HepG2 (cell line): ENCODE results near the gene WNT9A. TPM values are rescaled to one million over a fixed set of nuclear protein-coding genes. Genes with fewer than 3 reads are reported as not detected.

ENCODE experiments used
- ATAC-seq: fragments of 200-7000 bp; cut with Tn5 transposase; 3 replicates; pipeline ENCODE4 v1.9.1; 2020; ENCODE audit warnings: mild to moderate bottlenecking, moderate library complexity
- Bru-seq: library from RNA; stranded (reverse); fragments of 400-500 nt; gene quantifications from one replicate; lab custom pipeline; 2021; lab: Mats Ljungman, UMichigan
- BruChase-seq, 2 experiments: library from RNA; stranded (reverse); fragments of 400-500 nt; gene quantifications; one replicate each; lab custom pipeline; 2021; lab: Mats Ljungman, UMichigan
- BruUV-seq: library from RNA; stranded (reverse); fragments of 400-500 nt; replicated peaks from 2 replicates; lab custom pipeline; 2021; lab: Mats Ljungman, UMichigan
- CTCF ChIA-PET: fragments of 300-600 bp; formaldehyde crosslinking; extraction: SDS; loops from one replicate; lab custom pipeline; 2021; ENCODE audit warnings: low total read pairs, inconsistent platforms, low intra/inter-chr PET ratio; lab: Yijun Ruan, JAX
- POLR2A ChIA-PET: fragments of 350-600 bp; sonication (Branson Sonifier 250); formaldehyde crosslinking; loops from one replicate; lab custom pipeline; 2020; ENCODE audit warnings: antibody characterized with exemption, inconsistent platforms; lab: Yijun Ruan, JAX
- DNase-seq: peaks from one replicate; pipeline ENCODE4 v3.0.0-alpha.2; 2015; ENCODE audit warnings: low spot score
- FAIRE-seq: peaks from 3 replicates; lab custom pipeline; 2011; peaks lifted over from hg19 to GRCh38; lab: Jason Lieb, UNC
- H2AFZ ChIP-seq: one replicate; pipeline ENCODE4 v1.6.1; 2011; ENCODE audit warnings: low read length, inconsistent platforms
- H3K27ac ChIP-seq: fragments of 300-600 bp; 3 replicates; pipeline ENCODE4 v1.8.0; 2011; ENCODE audit warnings: mixed run types, mild to moderate bottlenecking, mixed read lengths, low read length, inconsistent platforms; ENCODE audit not compliant: insufficient read depth; ENCODE audit errors: extremely low read length
- H3K27me3 ChIP-seq, 2 experiments: fragments of 200-600 bp in 1 of 2; 2 replicates in 1 of 2; 3 replicates in 1 of 2; pipeline versions ENCODE4 v1.6.0 to v1.8.0; 2011; ENCODE audit warnings: low read length in 2 of 2, mild to moderate bottlenecking in 2 of 2, moderate library complexity in 2 of 2, inconsistent platforms in 1 of 2; ENCODE audit not compliant: insufficient read depth in 2 of 2, control insufficient read depth in 1 of 2
- H3K36me3 ChIP-seq, 2 experiments: fragments of 200-600 bp in 1 of 2; replicated peaks in 1 of 2; 2 replicates in 1 of 2; 3 replicates in 1 of 2; pipeline versions ENCODE4 v1.5.1 to v1.8.0; 2011; ENCODE audit warnings: low read length in 2 of 2, inconsistent platforms in 1 of 2; ENCODE audit not compliant: insufficient read depth in 2 of 2, control insufficient read depth in 1 of 2
- H3K4me1 ChIP-seq: 2 replicates; pipeline ENCODE4 v1.5.1; 2012; ENCODE audit warnings: low read length, inconsistent platforms; ENCODE audit not compliant: insufficient read depth
- H3K4me2 ChIP-seq: 2 replicates; pipeline ENCODE4 v1.6.0; 2011; ENCODE audit warnings: low read depth, low read length, inconsistent platforms
- H3K4me3 ChIP-seq, 3 experiments: fragments of 200-600 bp in 1 of 3; sonication (generic), shearing (Covaris generic) in 1 of 3; replicated peaks in 1 of 3; 2 replicates each; pipeline ENCODE4 v1.5.1; 2011 to 2016; ENCODE audit warnings: low read length in 3 of 3, inconsistent platforms in 2 of 3, low read depth in 2 of 3, mild to moderate bottlenecking in 2 of 3, control low read depth in 1 of 3, mixed read lengths in 1 of 3; ENCODE audit not compliant: insufficient read depth in 1 of 3
- H3K79me2 ChIP-seq: one replicate; pipeline ENCODE4 v1.6.1; 2011; ENCODE audit warnings: low read length, inconsistent platforms; ENCODE audit not compliant: insufficient read depth
- H3K9ac ChIP-seq: 2 replicates; pipeline ENCODE4 v1.6.0; 2011; ENCODE audit warnings: mild to moderate bottlenecking, low read depth, low read length, inconsistent platforms; ENCODE audit not compliant: insufficient read depth
- H3K9me3 ChIP-seq: 2 replicates; pipeline ENCODE4 v1.5.1; 2012; ENCODE audit warnings: mild to moderate bottlenecking, low read length
- H4K20me1 ChIP-seq: 2 replicates; pipeline ENCODE4 v1.6.0; 2011; ENCODE audit warnings: inconsistent platforms, mild to moderate bottlenecking, low read length, moderate library complexity; ENCODE audit not compliant: insufficient read depth
- HNRNPH1 ChIP-seq: fragments of 200-400 bp; formaldehyde crosslinking; optimal IDR thresholded peaks from 2 replicates; pipeline ENCODE3; 2017; ENCODE audit warnings: mild to moderate bottlenecking, low read depth, low read length
- HNRNPLL ChIP-seq: fragments of 200-400 bp; formaldehyde crosslinking; IDR thresholded peaks from 2 replicates; pipeline ENCODE4 v1.6.1; 2017; ENCODE audit warnings: mild to moderate bottlenecking, low read depth, low read length; ENCODE audit not compliant: poor library complexity, severe bottlenecking
- PHF8 ChIP-seq: sonication (generic); formaldehyde crosslinking; IDR thresholded peaks from 2 replicates; pipeline ENCODE4 v1.5.0; 2020; ENCODE audit warnings: missing genetic modification reagents
- ZNF557 ChIP-seq: sonication (generic); formaldehyde crosslinking; IDR thresholded peaks from 2 replicates; pipeline ENCODE4 v1.4.0; 2020; ENCODE audit warnings: missing genetic modification reagents
- WGBS: methylation state at CpG from one replicate; pipeline ENCODE4 v1.1.6; 2017; ENCODE audit warnings: low lambda C conversion rate; 5-methylcytosine and 5-hydroxymethylcytosine counted together
- in situ Hi-C: cut with HindIII; loops from 2 replicates; pipeline ENCODE4 v1.10.0; 2017; ENCODE audit warnings: low pct_unique_long_range_greater_than_20kb; ENCODE audit not compliant: extremely low pct_ligation_motif_present
- intact Hi-C: fragments of 100-400 bp; cut with micrococcal nuclease; formaldehyde crosslinking; loops from one replicate; pipeline ENCODE4 v1.10.0; 2022; ENCODE audit not compliant: unreplicated experiment
- long read RNA-seq, 2 experiments: library from RNA in 1 of 2; library from polyadenylated mRNA in 1 of 2; stranded (forward) in 1 of 2; unstranded in 1 of 2; transcript quantifications; one replicate each; pipeline ENCODE4 v2.0.0, GENCODE V29; 2019 to 2022
- polyA minus RNA-seq, 3 experiments: library from RNA; depleted of rRNA, polyadenylated mRNA; stranded (reverse); fragments of >200 nt; gene quantifications; 2 replicates each; pipeline ENCODE4 v1.2.3, GENCODE V29; 2011; ENCODE audit warnings: low replicate concordance in 1 of 3
- polyA plus RNA-seq, 8 experiments: library from polyadenylated mRNA; depleted of rRNA in 3 of 8; stranded (reverse) in 7 of 8; unstranded in 1 of 8; fragments of >200 nt; fragmentation: Illumina TruSeq in 4 of 8; extraction: Trizol in 4 of 8; gene quantifications; 2 replicates each; pipeline versions ENCODE4 v1.2.1 to v1.2.3, GENCODE V29; 2011 to 2016; ENCODE audit warnings: low read depth in 4 of 8, missing spikeins in 1 of 8, mixed read lengths in 1 of 8; ENCODE audit not compliant: insufficient read depth in 1 of 8
- total RNA-seq, 5 experiments: library from RNA; depleted of rRNA; stranded (reverse); fragments of >200 nt; fragmentation: Illumina TruSeq; extraction: Trizol; gene quantifications; 2 replicates each; pipeline ENCODE4 v1.2.3, GENCODE V29; 2016; ENCODE audit warnings: low read depth in 1 of 5
- TF ChIP-seq, protein P1 (sequence below): sonication (generic); formaldehyde crosslinking; IDR thresholded peaks from 2 replicates; pipeline ENCODE4 v1.4.0; 2020; ENCODE audit warnings: missing genetic modification reagents, borderline replicate concordance
- TF ChIP-seq, protein P2 (sequence below): sonication (generic); formaldehyde crosslinking; IDR thresholded peaks from 2 replicates; pipeline ENCODE4 v1.5.0; 2020; ENCODE audit warnings: mild to moderate bottlenecking, missing genetic modification reagents, moderate library complexity
- TF ChIP-seq, protein P3 (sequence below): sonication (generic); formaldehyde crosslinking; conservative IDR thresholded peaks from 2 replicates; pipeline ENCODE4 v1.5.0; 2020; ENCODE audit warnings: missing genetic modification reagents

WNT9A gene, protein sequence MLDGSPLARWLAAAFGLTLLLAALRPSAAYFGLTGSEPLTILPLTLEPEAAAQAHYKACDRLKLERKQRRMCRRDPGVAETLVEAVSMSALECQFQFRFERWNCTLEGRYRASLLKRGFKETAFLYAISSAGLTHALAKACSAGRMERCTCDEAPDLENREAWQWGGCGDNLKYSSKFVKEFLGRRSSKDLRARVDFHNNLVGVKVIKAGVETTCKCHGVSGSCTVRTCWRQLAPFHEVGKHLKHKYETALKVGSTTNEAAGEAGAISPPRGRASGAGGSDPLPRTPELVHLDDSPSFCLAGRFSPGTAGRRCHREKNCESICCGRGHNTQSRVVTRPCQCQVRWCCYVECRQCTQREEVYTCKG
- total RNA-seq (2016; rRNA removed; fragmentation: Illumina TruSeq; extraction: Trizol) (0.04 TPM in 2 replicates), polyA plus RNA-seq (2011; rRNA removed) (not detected in 2 replicates), polyA minus RNA-seq (2011; rRNA and poly(A)+ RNA removed; ENCODE audit: low replicate concordance) (0.04 and 2.6 TPM in 2 replicates), Bru-seq, nascent RNA (percentile 15 among the genes with signal in this experiment), BruChase-seq, experiment 1, labeled RNA remaining after a 6-hour chase (percentile 17 among the genes with signal in this experiment), BruChase-seq, experiment 2, labeled RNA remaining after a 2-hour chase (percentile 16 among the genes with signal in this experiment)
- not detected in 2 replicates for total RNA-seq (2016; cell fraction: cytosol; rRNA removed; fragmentation: Illumina TruSeq; extraction: Trizol; ENCODE audit: low read depth)
- 0.04 TPM in 1 of 2 replicates, not detected in the other for total RNA-seq (2016; cell fraction: insoluble cytoplasmic fraction; rRNA removed; fragmentation: Illumina TruSeq; extraction: Trizol)
- not detected in 2 replicates for total RNA-seq (2016; cell fraction: membrane; rRNA removed; fragmentation: Illumina TruSeq; extraction: Trizol)
- not detected in 2 replicates for total RNA-seq (2016; cell fraction: nucleus; rRNA removed; fragmentation: Illumina TruSeq; extraction: Trizol)
- 0.04 TPM in 1 of 2 replicates, not detected in the other for polyA plus RNA-seq (2011; cell fraction: cytosol; rRNA removed)
- 0.06 and 0.07 TPM in 2 replicates for polyA plus RNA-seq (2011; cell fraction: nucleus; rRNA removed)
- polyA plus RNA-seq (2012): 0.04 TPM in 1 of 2 replicates, not detected in the other
- not detected in 2 replicates for polyA plus RNA-seq (2016; cell fraction: cytosol; fragmentation: Illumina TruSeq; extraction: Trizol; ENCODE audit: low read depth)
- not detected in 2 replicates for polyA plus RNA-seq (2016; cell fraction: insoluble cytoplasmic fraction; fragmentation: Illumina TruSeq; extraction: Trizol; ENCODE audit: low read depth)
- not detected in 2 replicates for polyA plus RNA-seq (2016; cell fraction: membrane; fragmentation: Illumina TruSeq; extraction: Trizol; ENCODE audit: low read depth)
- polyA plus RNA-seq (2016; cell fraction: nucleus; fragmentation: Illumina TruSeq; extraction: Trizol; ENCODE audit: insufficient read depth, low read depth): not detected in 2 replicates
- polyA minus RNA-seq (2011; cell fraction: cytosol; rRNA and poly(A)+ RNA removed): not detected in 2 replicates
- polyA minus RNA-seq (2011; cell fraction: nucleus; rRNA and poly(A)+ RNA removed): not detected in 2 replicates
- long read RNA-seq, experiment 1: 0 reads
- long read RNA-seq, experiment 2: 0 reads

DNA sequence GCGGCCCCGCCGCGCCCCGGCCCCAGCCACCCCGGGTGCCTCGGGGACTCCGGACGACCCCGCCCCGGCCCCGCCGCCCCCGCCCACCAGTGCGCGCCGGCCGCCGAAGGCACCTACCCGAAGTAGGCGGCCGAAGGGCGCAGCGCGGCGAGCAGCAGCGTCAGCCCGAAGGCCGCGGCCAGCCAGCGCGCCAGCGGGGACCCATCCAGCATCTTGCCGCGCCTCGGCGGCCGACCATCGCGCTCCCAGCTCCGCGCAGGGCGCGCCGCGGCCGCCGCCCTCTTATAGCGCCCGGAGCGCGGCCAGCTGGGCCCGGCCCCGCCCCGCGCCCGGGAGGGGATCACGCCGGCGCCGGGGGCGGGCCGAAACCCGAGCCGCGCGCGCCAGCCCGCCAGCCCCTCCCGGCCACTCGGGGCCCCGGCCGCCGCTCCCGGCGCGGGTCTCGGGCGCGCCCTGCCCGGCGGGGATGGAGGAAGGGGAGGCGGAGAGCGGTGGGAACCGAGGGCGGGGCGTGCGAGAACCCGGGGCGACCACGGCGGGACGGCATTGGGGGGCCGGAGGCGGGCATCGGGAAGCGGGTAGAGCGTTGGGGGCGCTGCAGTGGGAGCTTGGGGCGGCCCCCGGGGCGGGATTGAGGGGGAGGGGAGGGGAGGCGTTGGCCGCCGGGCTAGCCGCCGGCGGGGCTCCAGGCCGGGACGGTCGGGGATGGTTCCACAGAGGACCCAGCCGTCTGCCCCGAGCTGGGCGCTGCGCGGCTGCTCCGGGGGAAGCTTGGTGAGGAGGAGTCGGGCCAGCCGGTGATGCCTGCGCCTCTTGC is at the start of gene WNT9A:
Gene WNT9A (minus strand): TSS at position 257 of the 817 bp plus-strand sequence. CDS start 45 bp downstream, at position 212.
- WGBS: 10% methylated on average over 6 of the region's 120 CpGs
- TF ChIP-seq, protein P1, sequence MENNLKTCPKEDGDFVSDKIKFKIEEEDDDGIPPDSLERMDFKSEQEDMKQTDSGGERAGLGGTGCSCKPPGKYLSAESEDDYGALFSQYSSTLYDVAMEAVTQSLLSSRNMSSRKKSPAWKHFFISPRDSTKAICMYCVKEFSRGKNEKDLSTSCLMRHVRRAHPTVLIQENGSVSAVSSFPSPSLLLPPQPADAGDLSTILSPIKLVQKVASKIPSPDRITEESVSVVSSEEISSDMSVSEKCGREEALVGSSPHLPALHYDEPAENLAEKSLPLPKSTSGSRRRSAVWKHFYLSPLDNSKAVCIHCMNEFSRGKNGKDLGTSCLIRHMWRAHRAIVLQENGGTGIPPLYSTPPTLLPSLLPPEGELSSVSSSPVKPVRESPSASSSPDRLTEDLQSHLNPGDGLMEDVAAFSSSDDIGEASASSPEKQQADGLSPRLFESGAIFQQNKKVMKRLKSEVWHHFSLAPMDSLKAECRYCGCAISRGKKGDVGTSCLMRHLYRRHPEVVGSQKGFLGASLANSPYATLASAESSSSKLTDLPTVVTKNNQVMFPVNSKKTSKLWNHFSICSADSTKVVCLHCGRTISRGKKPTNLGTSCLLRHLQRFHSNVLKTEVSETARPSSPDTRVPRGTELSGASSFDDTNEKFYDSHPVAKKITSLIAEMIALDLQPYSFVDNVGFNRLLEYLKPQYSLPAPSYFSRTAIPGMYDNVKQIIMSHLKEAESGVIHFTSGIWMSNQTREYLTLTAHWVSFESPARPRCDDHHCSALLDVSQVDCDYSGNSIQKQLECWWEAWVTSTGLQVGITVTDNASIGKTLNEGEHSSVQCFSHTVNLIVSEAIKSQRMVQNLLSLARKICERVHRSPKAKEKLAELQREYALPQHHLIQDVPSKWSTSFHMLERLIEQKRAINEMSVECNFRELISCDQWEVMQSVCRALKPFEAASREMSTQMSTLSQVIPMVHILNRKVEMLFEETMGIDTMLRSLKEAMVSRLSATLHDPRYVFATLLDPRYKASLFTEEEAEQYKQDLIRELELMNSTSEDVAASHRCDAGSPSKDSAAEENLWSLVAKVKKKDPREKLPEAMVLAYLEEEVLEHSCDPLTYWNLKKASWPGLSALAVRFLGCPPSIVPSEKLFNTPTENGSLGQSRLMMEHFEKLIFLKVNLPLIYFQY (CRISPR knock-in tag): no peak
- TF ChIP-seq ZNF557 (CRISPR knock-in tag) (no peak), PHF8 (CRISPR knock-in tag) (no peak), HNRNPH1 (no peak), HNRNPLL (peak; percentile 27)
- TF ChIP-seq, protein P2, sequence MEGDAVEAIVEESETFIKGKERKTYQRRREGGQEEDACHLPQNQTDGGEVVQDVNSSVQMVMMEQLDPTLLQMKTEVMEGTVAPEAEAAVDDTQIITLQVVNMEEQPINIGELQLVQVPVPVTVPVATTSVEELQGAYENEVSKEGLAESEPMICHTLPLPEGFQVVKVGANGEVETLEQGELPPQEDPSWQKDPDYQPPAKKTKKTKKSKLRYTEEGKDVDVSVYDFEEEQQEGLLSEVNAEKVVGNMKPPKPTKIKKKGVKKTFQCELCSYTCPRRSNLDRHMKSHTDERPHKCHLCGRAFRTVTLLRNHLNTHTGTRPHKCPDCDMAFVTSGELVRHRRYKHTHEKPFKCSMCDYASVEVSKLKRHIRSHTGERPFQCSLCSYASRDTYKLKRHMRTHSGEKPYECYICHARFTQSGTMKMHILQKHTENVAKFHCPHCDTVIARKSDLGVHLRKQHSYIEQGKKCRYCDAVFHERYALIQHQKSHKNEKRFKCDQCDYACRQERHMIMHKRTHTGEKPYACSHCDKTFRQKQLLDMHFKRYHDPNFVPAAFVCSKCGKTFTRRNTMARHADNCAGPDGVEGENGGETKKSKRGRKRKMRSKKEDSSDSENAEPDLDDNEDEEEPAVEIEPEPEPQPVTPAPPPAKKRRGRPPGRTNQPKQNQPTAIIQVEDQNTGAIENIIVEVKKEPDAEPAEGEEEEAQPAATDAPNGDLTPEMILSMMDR (CRISPR knock-in tag): no peak
- TF ChIP-seq, protein P3, sequence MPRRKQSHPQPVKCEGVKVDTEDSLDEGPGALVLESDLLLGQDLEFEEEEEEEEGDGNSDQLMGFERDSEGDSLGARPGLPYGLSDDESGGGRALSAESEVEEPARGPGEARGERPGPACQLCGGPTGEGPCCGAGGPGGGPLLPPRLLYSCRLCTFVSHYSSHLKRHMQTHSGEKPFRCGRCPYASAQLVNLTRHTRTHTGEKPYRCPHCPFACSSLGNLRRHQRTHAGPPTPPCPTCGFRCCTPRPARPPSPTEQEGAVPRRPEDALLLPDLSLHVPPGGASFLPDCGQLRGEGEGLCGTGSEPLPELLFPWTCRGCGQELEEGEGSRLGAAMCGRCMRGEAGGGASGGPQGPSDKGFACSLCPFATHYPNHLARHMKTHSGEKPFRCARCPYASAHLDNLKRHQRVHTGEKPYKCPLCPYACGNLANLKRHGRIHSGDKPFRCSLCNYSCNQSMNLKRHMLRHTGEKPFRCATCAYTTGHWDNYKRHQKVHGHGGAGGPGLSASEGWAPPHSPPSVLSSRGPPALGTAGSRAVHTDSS (CRISPR knock-in tag): no peak

More for the DNA sequence above, at the start of gene WNT9A:
- Histone ChIP-seq H3K4me1 (peaks cover 16% of the 10 kb centered on the region), H4K20me1 (no peaks in the 10 kb centered on the region), H3K9me3 (no peaks in the 10 kb centered on the region), H3K27ac (no peak within 1 kb of the TSS), H3K4me2 (peak within 1 kb of the TSS; percentile 69), H2AFZ (no peak within 1 kb of the TSS), H3K9ac (no peak within 1 kb of the TSS), H3K4me3 (peak within 1 kb of the TSS; percentile 41 to 57 (median 47); a peak in 5 of 6 replicates), H3K36me3 (no peaks in the 10 kb centered on the region), H3K79me2 (no peaks in the 10 kb centered on the region), H3K27me3 (peaks cover 14 to 84% of the 10 kb centered on the region in 2 experiments; a peak in 4 of 5 replicates)
- CTCF ChIA-PET: interaction anchor here (2.9 kb wide), 1 partner anchor 186 kb away, joined by 36 read pairs; no protein-coding TSS in a partner anchor
- ATAC-seq: no peak; the same call in 2 of the 3 replicates
- POLR2A ChIA-PET: no interaction called here
- in situ Hi-C loops: loop anchor here (5.0 kb wide), 2 partner anchors 46 to 186 kb away; no protein-coding TSS in a partner anchor
- no peak for FAIRE-seq
- DNase-seq: no peak
- BruUV-seq: no TSS peak
- intact Hi-C loops: no loop called here
